H9 (cell line): ENCODE results near the gene APOM. TPM values are rescaled to one million over a fixed set of nuclear protein-coding genes. Genes with fewer than 3 reads are reported as not detected.

Source experiments
- DNase-seq: peaks from one replicate; pipeline ENCODE4 v3.0.0-alpha.2; 2017
- H2AFZ ChIP-seq: one replicate; pipeline ENCODE4 v1.6.1; 2013; ENCODE audit warnings: mild to moderate bottlenecking, low read length, control low read depth, moderate library complexity
- H2AK5ac ChIP-seq: 2 replicates; pipeline ENCODE4 v1.6.1; 2013; ENCODE audit warnings: low read length, control low read depth, mixed read lengths; ENCODE audit not compliant: insufficient read length
- H2BK120ac ChIP-seq: one replicate; pipeline ENCODE4 v1.6.1; 2013; ENCODE audit warnings: low read depth, mild to moderate bottlenecking, low read length, control low read depth, inconsistent platforms; ENCODE audit not compliant: poor library complexity, severe bottlenecking
- H2BK12ac ChIP-seq: 2 replicates; pipeline ENCODE4 v1.6.1; 2013; ENCODE audit warnings: low read length, control low read depth, mixed read lengths, low read depth; ENCODE audit not compliant: insufficient read length
- H2BK15ac ChIP-seq: 2 replicates; pipeline ENCODE4 v1.6.1; 2013; ENCODE audit warnings: low read depth, low read length, control low read depth
- H2BK20ac ChIP-seq: one replicate; pipeline ENCODE4 v1.6.1; 2013; ENCODE audit warnings: low read depth, mild to moderate bottlenecking, low read length, control low read depth, inconsistent platforms; ENCODE audit not compliant: poor library complexity, severe bottlenecking
- H2BK5ac ChIP-seq: 2 replicates; pipeline ENCODE4 v1.6.1; 2013; ENCODE audit warnings: low read length, control low read depth, mixed read lengths; ENCODE audit not compliant: insufficient read length
- H3K14ac ChIP-seq: 2 replicates; pipeline ENCODE4 v1.6.1; 2013; ENCODE audit warnings: low read length, control low read depth; ENCODE audit not compliant: insufficient read depth
- H3K18ac ChIP-seq: 2 replicates; pipeline ENCODE4 v1.6.1; 2013; ENCODE audit warnings: low read depth, mild to moderate bottlenecking, mixed read lengths, low read length, control low read depth; ENCODE audit not compliant: insufficient read length
- H3K23ac ChIP-seq: 2 replicates; pipeline ENCODE4 v1.6.1; 2013; ENCODE audit warnings: low read length, control low read depth, mixed read lengths, low read depth; ENCODE audit not compliant: insufficient read length
- H3K23me2 ChIP-seq: 2 replicates; pipeline ENCODE4 v1.6.1; 2013; ENCODE audit warnings: low read depth, mild to moderate bottlenecking, mixed read lengths, low read length, control low read depth; ENCODE audit not compliant: insufficient read length, poor library complexity, severe bottlenecking
- H3K27ac ChIP-seq: 2 replicates; pipeline ENCODE4 v1.5.1; 2013; ENCODE audit warnings: low read length, control low read depth, mixed read lengths, low read depth; ENCODE audit not compliant: insufficient read length
- H3K27me3 ChIP-seq: 2 replicates; pipeline ENCODE4 v1.6.1; 2013; ENCODE audit warnings: low read length, control low read depth, inconsistent platforms; ENCODE audit not compliant: insufficient read depth
- H3K4ac ChIP-seq: 2 replicates; pipeline ENCODE4 v1.6.1; 2013; ENCODE audit warnings: low read depth, mild to moderate bottlenecking, control low read depth, inconsistent platforms, low read length, moderate library complexity
- H3K4me1 ChIP-seq: 2 replicates; pipeline ENCODE4 v1.6.1; 2013; ENCODE audit warnings: low read length, control low read depth, inconsistent platforms; ENCODE audit not compliant: insufficient read depth
- H3K4me2 ChIP-seq: 2 replicates; pipeline ENCODE4 v1.6.1; 2013; ENCODE audit warnings: low read length, control low read depth, mixed read lengths; ENCODE audit not compliant: insufficient read length, insufficient read depth
- H3K56ac ChIP-seq: 2 replicates; pipeline ENCODE4 v1.6.1; 2013; ENCODE audit warnings: low read depth, mild to moderate bottlenecking, mixed read lengths, low read length, control low read depth; ENCODE audit not compliant: insufficient read length
- H3K79me1 ChIP-seq: 2 replicates; pipeline ENCODE4 v1.6.1; 2013; ENCODE audit warnings: low read depth, mild to moderate bottlenecking, moderate library complexity, low read length, control low read depth, inconsistent platforms; ENCODE audit not compliant: insufficient read depth, poor library complexity, severe bottlenecking
- H3K79me2 ChIP-seq: 2 replicates; pipeline ENCODE4 v1.6.1; 2013; ENCODE audit warnings: low read length, control low read depth, inconsistent platforms; ENCODE audit not compliant: insufficient read depth
- H3K9ac ChIP-seq: 2 replicates; pipeline ENCODE4 v1.6.1; 2013; ENCODE audit warnings: low read length, control low read depth, mixed read lengths; ENCODE audit not compliant: insufficient read length; ENCODE audit errors: extremely low read depth
- H3K9me3 ChIP-seq: one replicate; pipeline ENCODE4 v1.6.1; 2013; ENCODE audit warnings: low read depth, low read length, inconsistent platforms; ENCODE audit not compliant: control insufficient read depth
- H3T11ph ChIP-seq: one replicate; pipeline ENCODE4 v1.6.1; 2013; ENCODE audit warnings: mild to moderate bottlenecking, low read length, control low read depth, inconsistent platforms
- H4K20me1 ChIP-seq: one replicate; pipeline ENCODE4 v1.6.1; 2013; ENCODE audit not compliant: control insufficient read depth, insufficient read length, insufficient read depth
- H4K5ac ChIP-seq: 2 replicates; pipeline ENCODE4 v1.6.1; 2013; ENCODE audit warnings: low read depth, mild to moderate bottlenecking, mixed read lengths, low read length, control low read depth; ENCODE audit not compliant: insufficient read length
- H4K8ac ChIP-seq: replicated peaks from 2 replicates; pipeline ENCODE4 v1.6.1; 2013; ENCODE audit warnings: low read length, control low read depth, mixed read lengths, low read depth; ENCODE audit not compliant: insufficient read length
- H4K91ac ChIP-seq: 2 replicates; pipeline ENCODE4 v1.6.1; 2013; ENCODE audit warnings: low read depth, mild to moderate bottlenecking, moderate library complexity, mixed read lengths, low read length, control low read depth; ENCODE audit not compliant: insufficient read length
- H3K27ac Mint-ChIP-seq, 3 experiments: 2 replicates in 2 of 3; 3 replicates in 1 of 3; pipeline ENCODE4 v1.8.0; 2020 to 2021; ENCODE audit warnings: mixed read lengths in 3 of 3, mild to moderate bottlenecking in 1 of 3, moderate library complexity in 1 of 3
- H3K27me3 Mint-ChIP-seq: 2 replicates; pipeline ENCODE4 v1.8.0; 2021; ENCODE audit warnings: low read depth, mild to moderate bottlenecking, moderate library complexity, mixed read lengths
- H3K36me3 Mint-ChIP-seq, 3 experiments: 2 replicates in 2 of 3; 3 replicates in 1 of 3; pipeline ENCODE4 v1.8.0; 2020 to 2021; ENCODE audit warnings: low read depth in 3 of 3, mixed read lengths in 3 of 3; ENCODE audit not compliant: insufficient read depth in 1 of 3
- H3K4me1 Mint-ChIP-seq, 2 experiments: 2 replicates each; pipeline ENCODE4 v1.8.0; 2020; ENCODE audit warnings: mixed read lengths in 2 of 2
- H3K4me3 Mint-ChIP-seq, 2 experiments: 2 replicates in 1 of 2; 3 replicates in 1 of 2; pipeline ENCODE4 v1.8.0; 2020 to 2021; ENCODE audit warnings: mild to moderate bottlenecking in 2 of 2, mixed read lengths in 2 of 2, moderate library complexity in 1 of 2
- H3K9me3 Mint-ChIP-seq, 2 experiments: 2 replicates in 1 of 2; 3 replicates in 1 of 2; pipeline ENCODE4 v1.8.0; 2020; ENCODE audit warnings: mild to moderate bottlenecking in 2 of 2, mixed read lengths in 2 of 2, moderate library complexity in 1 of 2
- CTCF ChIP-seq: fragments of 200-600 bp; sonication (generic); conservative IDR thresholded peaks from 3 replicates; pipeline ENCODE4 v1.8.0; 2021; ENCODE audit warnings: antibody characterized with exemption, mild to moderate bottlenecking
- WGBS: extraction: QIAGEN DNeasy Blood & Tissue Kit; methylation state at CpG from one replicate; pipeline ENCODE4 v1.1.7; 2013; ENCODE audit warnings: missing lambda C conversion rate, low lambda C conversion rate, mixed read lengths; ENCODE audit not compliant: insufficient read length; ENCODE audit errors: extremely low coverage; 5-methylcytosine and 5-hydroxymethylcytosine counted together
- total RNA-seq: library from RNA; stranded (reverse); gene quantifications from 2 replicates; pipeline ENCODE4 v1.2.1, GENCODE V29; 2021

Gene APOM
- total RNA-seq, 1 experiment from 2014 or later: 3.6 TPM

- Histone ChIP-seq H3K23me2 (no peaks in the 10 kb centered on the region), H2BK15ac (no peak overlapping the region), H3K4ac (no peak overlapping the region), H4K5ac (no peak overlapping the region), H3K4me1 (no peaks in the 10 kb centered on the region), H3K18ac (no peak overlapping the region), H3K4me2 (no peak overlapping the region), H3K23ac (no peak overlapping the region), H2AFZ (no peak overlapping the region), H3K27ac (no peak overlapping the region), H2BK20ac (no peak overlapping the region), H4K20me1 (peaks cover 2% of the 10 kb centered on the region), H3K79me2 (no peaks in the 10 kb centered on the region), H2BK120ac (no peak overlapping the region), H2AK5ac (no peak overlapping the region), H4K8ac (no peak overlapping the region), H3K56ac (no peak overlapping the region), H2BK5ac (no peak overlapping the region), H3K14ac (no peak overlapping the region), H3K9ac (no peak overlapping the region), H2BK12ac (no peak overlapping the region), H3K9me3 (no peaks in the 10 kb centered on the region), H3K27me3 (no peaks in the 10 kb centered on the region), H4K91ac (no peak overlapping the region), H3K79me1 (no peaks in the 10 kb centered on the region), H3T11ph (no peak overlapping the region)
- Mint-ChIP-seq H3K9me3 (no peaks in the 10 kb centered on the region), H3K4me1 (no peaks in the 10 kb centered on the region), H3K27ac (no peak overlapping the region; a peak in 1 of 7 replicates), H3K4me3 (no peak overlapping the region), H3K27me3 (no peaks in the 10 kb centered on the region), H3K36me3 (peaks cover 48 to 89% (median 82%) of the 10 kb centered on the region in 3 experiments)
- TF ChIP-seq CTCF: no peak
- WGBS: no CpG with 5 or more reads among the region's 6 CpGs
- DNase-seq: no peak
Observed at GRCh38 chr6:31640612-31641011, 15.1 kb upstream of the APOM start.
